GM12878 (cell line): ENCODE results near the gene BIVM. TPM values are rescaled to one million over a fixed set of nuclear protein-coding genes. Genes with fewer than 3 reads are reported as not detected.

ENCODE experiments used
- BCL11A ChIP-seq: IDR thresholded peaks from 2 replicates; pipeline ENCODE4 v1.6.1; 2011; ENCODE audit warnings: low read depth, low read length
- CHD2 ChIP-seq: IDR thresholded peaks from 2 replicates; pipeline ENCODE4 v1.6.1; 2011; ENCODE audit warnings: low read depth, low read length, improper control_type of control experiment, borderline replicate concordance
- CREB1 ChIP-seq: IDR thresholded peaks from 2 replicates; pipeline ENCODE4 v1.6.1; 2012; ENCODE audit warnings: low read depth, mild to moderate bottlenecking, inconsistent platforms
- GATAD2B ChIP-seq: fragments of 450-650 bp; conservative IDR thresholded peaks from 2 replicates; pipeline ENCODE4 v1.6.1; 2017; ENCODE audit warnings: low read depth, mild to moderate bottlenecking, moderate library complexity
- HDAC2 ChIP-seq: fragments of 200-600 bp; sonication (generic); IDR thresholded peaks from 2 replicates; pipeline ENCODE4 v1.6.1; 2017
- HDAC6 ChIP-seq: fragments of 200-600 bp; sonication (generic); IDR thresholded peaks from one replicate; pipeline ENCODE4 v1.8.0; 2017; ENCODE audit warnings: antibody characterized with exemption; ENCODE audit not compliant: unreplicated experiment
- IKZF1 ChIP-seq: fragments of 450-650 bp; conservative IDR thresholded peaks from 2 replicates; pipeline ENCODE4 v1.6.1; 2017; ENCODE audit warnings: antibody characterized with exemption, mild to moderate bottlenecking
- LARP7 ChIP-seq: fragments of 450-650 bp; IDR thresholded peaks from 2 replicates; pipeline ENCODE4 v1.6.1; 2017; ENCODE audit warnings: mild to moderate bottlenecking
- NR2F1 ChIP-seq: fragments of 450-650 bp; conservative IDR thresholded peaks from 2 replicates; pipeline ENCODE4 v1.6.1; 2017; ENCODE audit warnings: mild to moderate bottlenecking
- RAD21 ChIP-seq: IDR thresholded peaks from 2 replicates; pipeline ENCODE4 v1.6.1; 2011; ENCODE audit warnings: mild to moderate bottlenecking, low read depth, low read length, moderate library complexity; ENCODE audit not compliant: insufficient read depth
- RELA ChIP-seq: fragments of 450-650 bp; IDR thresholded peaks from 2 replicates; pipeline ENCODE4 v1.8.0; 2014; ENCODE audit warnings: borderline replicate concordance; ENCODE audit not compliant: partially characterized antibody
- SMAD1 ChIP-seq: fragments of 450-650 bp; IDR thresholded peaks from 2 replicates; pipeline ENCODE4 v1.6.1; 2018; ENCODE audit warnings: mild to moderate bottlenecking, low read depth; ENCODE audit not compliant: partially characterized antibody
- TCF3 ChIP-seq: IDR thresholded peaks from 2 replicates; pipeline ENCODE4 v1.6.1; 2012; ENCODE audit warnings: low read depth, mild to moderate bottlenecking, low read length, borderline replicate concordance; ENCODE audit not compliant: insufficient read depth
- YY1 ChIP-seq: IDR thresholded peaks from 2 replicates; pipeline ENCODE4 v1.6.1; 2011; ENCODE audit warnings: low read depth, mild to moderate bottlenecking, low read length
- polyA plus RNA-seq, 11 experiments: library from polyadenylated mRNA; depleted of rRNA in 4 of 11; unstranded in 6 of 11; stranded (reverse) in 5 of 11; fragments of >200 nt; fragmentation: Nextera tagmentation in 4 of 11; fragmentation: Illumina TruSeq in 1 of 11; extraction: Ambion mirVana in 4 of 11; extraction: Trizol in 1 of 11; gene quantifications; 1 replicate in 1 of 11; 2 replicates in 10 of 11; pipeline versions ENCODE4 v1.2.1 to v1.2.3, GENCODE V29; 2011 to 2016; ENCODE audit warnings: inconsistent platforms in 2 of 11, missing spikeins in 2 of 11, low read depth in 1 of 11
- total RNA-seq, 4 experiments: library from RNA; depleted of rRNA in 3 of 4; stranded (reverse); fragments of >200 nt in 3 of 4; fragmentation: Illumina TruSeq in 1 of 4; extraction: Trizol in 1 of 4; gene quantifications; 2 replicates each; pipeline versions ENCODE4 v1.2.1 to v1.2.3, GENCODE V29; 2013 to 2021
- TF ChIP-seq, protein P1 (sequence below): fragments of 450-650 bp; formaldehyde crosslinking; IDR thresholded peaks from 2 replicates; pipeline ENCODE4 v1.4.0; 2020; ENCODE audit warnings: mild to moderate bottlenecking, moderate library complexity
- TF ChIP-seq, protein P2 (sequence below): fragments of 450-650 bp; IDR thresholded peaks from 2 replicates; pipeline ENCODE4 v1.6.1; 2017; ENCODE audit warnings: mild to moderate bottlenecking, low read depth, inconsistent platforms; ENCODE audit not compliant: poor library complexity, severe bottlenecking
- TF ChIP-seq, protein P3 (sequence below): IDR thresholded peaks from 2 replicates; pipeline ENCODE4 v1.6.1; 2012; ENCODE audit warnings: low read depth, low read length, improper control_type of control experiment
- TF ChIP-seq, protein P4 (sequence below): fragments of 450-650 bp; IDR thresholded peaks from 2 replicates; pipeline ENCODE4 v1.6.1; 2018; ENCODE audit warnings: mild to moderate bottlenecking, low read depth, moderate library complexity; ENCODE audit not compliant: partially characterized antibody

BIVM gene
- total and polyA plus RNA-seq, 10 of the 15 experiments (the other 5 are each of a cell fraction or from before 2014, with no cell fraction given) = 3.4 to 20.1 (median 14.1) TPM

DNA sequence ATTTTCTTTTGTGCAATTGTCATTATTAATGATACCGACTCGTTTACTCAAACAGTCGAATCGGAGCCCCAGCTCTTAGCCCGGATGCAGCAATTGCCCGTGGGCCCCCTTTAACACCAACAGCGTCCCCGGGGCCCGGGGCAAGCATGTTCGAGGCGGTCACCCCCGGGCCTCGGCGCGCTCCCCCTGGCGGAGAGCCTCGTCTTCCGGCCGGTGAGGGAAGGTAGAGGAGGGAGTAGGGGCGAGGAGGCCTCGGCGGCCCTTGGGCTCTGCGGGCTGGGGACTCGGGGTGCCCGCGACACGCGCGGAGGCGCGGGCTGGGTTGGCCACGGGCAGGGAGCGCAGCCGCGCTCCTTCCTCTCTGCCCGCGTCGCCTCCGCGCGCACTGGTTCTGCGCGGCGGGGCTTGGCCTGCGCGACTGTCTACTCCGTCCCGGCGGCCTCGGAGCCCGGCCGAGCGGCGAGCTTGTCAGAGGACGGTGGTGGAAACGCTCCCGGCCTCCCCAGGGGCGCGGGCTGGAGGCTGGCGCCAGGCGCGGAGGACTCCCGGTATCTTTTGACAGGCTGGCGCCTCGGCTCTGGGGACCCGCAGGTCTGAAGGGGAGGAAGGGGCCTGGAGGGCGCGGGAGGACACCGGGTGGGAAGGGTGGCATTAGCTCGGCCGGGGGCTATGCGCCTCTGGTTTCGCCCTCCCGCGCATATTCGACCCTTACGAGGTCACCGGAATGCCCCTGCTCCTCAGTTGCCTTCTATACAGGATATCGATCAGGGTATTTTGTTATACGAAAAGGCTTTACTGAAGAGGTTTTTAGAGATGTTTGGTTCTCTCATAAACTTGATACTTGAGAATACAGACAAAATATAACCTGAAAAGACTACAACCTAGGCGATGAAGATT lies 1.5 kb downstream of the BIVM start (continued):
- peak; percentile 61 for TF ChIP-seq RAD21
- TF ChIP-seq RELA = peak; percentile 53
- TF ChIP-seq CHD2 = 0 out of 2 replicates have a peak, but pooled peaks have one; percentile 39
- peak; percentile 96 for TF ChIP-seq LARP7
- no peak for TF ChIP-seq HDAC2
- TF ChIP-seq, protein P1, sequence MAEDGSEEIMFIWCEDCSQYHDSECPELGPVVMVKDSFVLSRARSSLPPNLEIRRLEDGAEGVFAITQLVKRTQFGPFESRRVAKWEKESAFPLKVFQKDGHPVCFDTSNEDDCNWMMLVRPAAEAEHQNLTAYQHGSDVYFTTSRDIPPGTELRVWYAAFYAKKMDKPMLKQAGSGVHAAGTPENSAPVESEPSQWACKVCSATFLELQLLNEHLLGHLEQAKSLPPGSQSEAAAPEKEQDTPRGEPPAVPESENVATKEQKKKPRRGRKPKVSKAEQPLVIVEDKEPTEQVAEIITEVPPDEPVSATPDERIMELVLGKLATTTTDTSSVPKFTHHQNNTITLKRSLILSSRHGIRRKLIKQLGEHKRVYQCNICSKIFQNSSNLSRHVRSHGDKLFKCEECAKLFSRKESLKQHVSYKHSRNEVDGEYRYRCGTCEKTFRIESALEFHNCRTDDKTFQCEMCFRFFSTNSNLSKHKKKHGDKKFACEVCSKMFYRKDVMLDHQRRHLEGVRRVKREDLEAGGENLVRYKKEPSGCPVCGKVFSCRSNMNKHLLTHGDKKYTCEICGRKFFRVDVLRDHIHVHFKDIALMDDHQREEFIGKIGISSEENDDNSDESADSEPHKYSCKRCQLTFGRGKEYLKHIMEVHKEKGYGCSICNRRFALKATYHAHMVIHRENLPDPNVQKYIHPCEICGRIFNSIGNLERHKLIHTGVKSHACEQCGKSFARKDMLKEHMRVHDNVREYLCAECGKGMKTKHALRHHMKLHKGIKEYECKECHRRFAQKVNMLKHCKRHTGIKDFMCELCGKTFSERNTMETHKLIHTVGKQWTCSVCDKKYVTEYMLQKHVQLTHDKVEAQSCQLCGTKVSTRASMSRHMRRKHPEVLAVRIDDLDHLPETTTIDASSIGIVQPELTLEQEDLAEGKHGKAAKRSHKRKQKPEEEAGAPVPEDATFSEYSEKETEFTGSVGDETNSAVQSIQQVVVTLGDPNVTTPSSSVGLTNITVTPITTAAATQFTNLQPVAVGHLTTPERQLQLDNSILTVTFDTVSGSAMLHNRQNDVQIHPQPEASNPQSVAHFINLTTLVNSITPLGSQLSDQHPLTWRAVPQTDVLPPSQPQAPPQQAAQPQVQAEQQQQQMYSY (CRISPR knock-in tag) = no peak
- TF ChIP-seq NR2F1 = peak; percentile 53; the same call in 1 of the 2 replicates
- TF ChIP-seq, protein P2, sequence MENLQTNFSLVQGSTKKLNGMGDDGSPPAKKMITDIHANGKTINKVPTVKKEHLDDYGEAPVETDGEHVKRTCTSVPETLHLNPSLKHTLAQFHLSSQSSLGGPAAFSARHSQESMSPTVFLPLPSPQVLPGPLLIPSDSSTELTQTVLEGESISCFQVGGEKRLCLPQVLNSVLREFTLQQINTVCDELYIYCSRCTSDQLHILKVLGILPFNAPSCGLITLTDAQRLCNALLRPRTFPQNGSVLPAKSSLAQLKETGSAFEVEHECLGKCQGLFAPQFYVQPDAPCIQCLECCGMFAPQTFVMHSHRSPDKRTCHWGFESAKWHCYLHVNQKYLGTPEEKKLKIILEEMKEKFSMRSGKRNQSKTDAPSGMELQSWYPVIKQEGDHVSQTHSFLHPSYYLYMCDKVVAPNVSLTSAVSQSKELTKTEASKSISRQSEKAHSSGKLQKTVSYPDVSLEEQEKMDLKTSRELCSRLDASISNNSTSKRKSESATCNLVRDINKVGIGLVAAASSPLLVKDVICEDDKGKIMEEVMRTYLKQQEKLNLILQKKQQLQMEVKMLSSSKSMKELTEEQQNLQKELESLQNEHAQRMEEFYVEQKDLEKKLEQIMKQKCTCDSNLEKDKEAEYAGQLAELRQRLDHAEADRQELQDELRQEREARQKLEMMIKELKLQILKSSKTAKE = peak; percentile 32
- TF ChIP-seq IKZF1 = peak; percentile 69
- TF ChIP-seq SMAD1 = peak; percentile 42
- TF ChIP-seq BCL11A = no peak
- peak; percentile 93 for TF ChIP-seq GATAD2B
- TF ChIP-seq, protein P3, sequence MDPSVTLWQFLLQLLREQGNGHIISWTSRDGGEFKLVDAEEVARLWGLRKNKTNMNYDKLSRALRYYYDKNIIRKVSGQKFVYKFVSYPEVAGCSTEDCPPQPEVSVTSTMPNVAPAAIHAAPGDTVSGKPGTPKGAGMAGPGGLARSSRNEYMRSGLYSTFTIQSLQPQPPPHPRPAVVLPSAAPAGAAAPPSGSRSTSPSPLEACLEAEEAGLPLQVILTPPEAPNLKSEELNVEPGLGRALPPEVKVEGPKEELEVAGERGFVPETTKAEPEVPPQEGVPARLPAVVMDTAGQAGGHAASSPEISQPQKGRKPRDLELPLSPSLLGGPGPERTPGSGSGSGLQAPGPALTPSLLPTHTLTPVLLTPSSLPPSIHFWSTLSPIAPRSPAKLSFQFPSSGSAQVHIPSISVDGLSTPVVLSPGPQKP = 0 out of 2 replicates have a peak, but pooled peaks have one; percentile 55
- TF ChIP-seq, protein P4, sequence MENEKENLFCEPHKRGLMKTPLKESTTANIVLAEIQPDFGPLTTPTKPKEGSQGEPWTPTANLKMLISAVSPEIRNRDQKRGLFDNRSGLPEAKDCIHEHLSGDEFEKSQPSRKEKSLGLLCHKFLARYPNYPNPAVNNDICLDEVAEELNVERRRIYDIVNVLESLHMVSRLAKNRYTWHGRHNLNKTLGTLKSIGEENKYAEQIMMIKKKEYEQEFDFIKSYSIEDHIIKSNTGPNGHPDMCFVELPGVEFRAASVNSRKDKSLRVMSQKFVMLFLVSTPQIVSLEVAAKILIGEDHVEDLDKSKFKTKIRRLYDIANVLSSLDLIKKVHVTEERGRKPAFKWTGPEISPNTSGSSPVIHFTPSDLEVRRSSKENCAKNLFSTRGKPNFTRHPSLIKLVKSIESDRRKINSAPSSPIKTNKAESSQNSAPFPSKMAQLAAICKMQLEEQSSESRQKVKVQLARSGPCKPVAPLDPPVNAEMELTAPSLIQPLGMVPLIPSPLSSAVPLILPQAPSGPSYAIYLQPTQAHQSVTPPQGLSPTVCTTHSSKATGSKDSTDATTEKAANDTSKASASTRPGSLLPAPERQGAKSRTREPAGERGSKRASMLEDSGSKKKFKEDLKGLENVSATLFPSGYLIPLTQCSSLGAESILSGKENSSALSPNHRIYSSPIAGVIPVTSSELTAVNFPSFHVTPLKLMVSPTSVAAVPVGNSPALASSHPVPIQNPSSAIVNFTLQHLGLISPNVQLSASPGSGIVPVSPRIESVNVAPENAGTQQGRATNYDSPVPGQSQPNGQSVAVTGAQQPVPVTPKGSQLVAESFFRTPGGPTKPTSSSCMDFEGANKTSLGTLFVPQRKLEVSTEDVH = no peak
- TF ChIP-seq HDAC6 = peak; percentile 69
- TF ChIP-seq CREB1 = peak; percentile 40; the same call in 1 of the 2 replicates
- peak; percentile 71; the same call in 1 of the 2 replicates for TF ChIP-seq YY1
- no peak for TF ChIP-seq TCF3
